HG03520 (cell line): ENCODE measurements around the gene CHST7.
"Not testable (repeated sequence)": the region's sequence is repeated elsewhere in the genome, so short reads cannot be mapped to it uniquely, and the experiment has no call there.

ENCODE experiments used
- ATAC-seq: cut with Tn5 transposase; IDR thresholded peaks from one replicate; pipeline ENCODE4 v1.9.1; 2021; ENCODE audit warnings: mild to moderate bottlenecking, moderate library complexity; ENCODE audit not compliant: unreplicated experiment

The CHST7 gene, protein sequence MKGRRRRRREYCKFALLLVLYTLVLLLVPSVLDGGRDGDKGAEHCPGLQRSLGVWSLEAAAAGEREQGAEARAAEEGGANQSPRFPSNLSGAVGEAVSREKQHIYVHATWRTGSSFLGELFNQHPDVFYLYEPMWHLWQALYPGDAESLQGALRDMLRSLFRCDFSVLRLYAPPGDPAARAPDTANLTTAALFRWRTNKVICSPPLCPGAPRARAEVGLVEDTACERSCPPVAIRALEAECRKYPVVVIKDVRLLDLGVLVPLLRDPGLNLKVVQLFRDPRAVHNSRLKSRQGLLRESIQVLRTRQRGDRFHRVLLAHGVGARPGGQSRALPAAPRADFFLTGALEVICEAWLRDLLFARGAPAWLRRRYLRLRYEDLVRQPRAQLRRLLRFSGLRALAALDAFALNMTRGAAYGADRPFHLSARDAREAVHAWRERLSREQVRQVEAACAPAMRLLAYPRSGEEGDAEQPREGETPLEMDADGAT

GRCh38 chrX:46573331-46573891 is at the start of gene CHST7:
TSS of gene CHST7 (plus strand) at chrX:46573765. CDS start at chrX:46573932, 167 bp downstream.
- ATAC-seq = peak; percentile 32

- not testable (repeated sequence) for ATAC-seq
Measured at GRCh38 chrX:46528640-46529039, 44.9 kb upstream of the CHST7 start.

DNA sequence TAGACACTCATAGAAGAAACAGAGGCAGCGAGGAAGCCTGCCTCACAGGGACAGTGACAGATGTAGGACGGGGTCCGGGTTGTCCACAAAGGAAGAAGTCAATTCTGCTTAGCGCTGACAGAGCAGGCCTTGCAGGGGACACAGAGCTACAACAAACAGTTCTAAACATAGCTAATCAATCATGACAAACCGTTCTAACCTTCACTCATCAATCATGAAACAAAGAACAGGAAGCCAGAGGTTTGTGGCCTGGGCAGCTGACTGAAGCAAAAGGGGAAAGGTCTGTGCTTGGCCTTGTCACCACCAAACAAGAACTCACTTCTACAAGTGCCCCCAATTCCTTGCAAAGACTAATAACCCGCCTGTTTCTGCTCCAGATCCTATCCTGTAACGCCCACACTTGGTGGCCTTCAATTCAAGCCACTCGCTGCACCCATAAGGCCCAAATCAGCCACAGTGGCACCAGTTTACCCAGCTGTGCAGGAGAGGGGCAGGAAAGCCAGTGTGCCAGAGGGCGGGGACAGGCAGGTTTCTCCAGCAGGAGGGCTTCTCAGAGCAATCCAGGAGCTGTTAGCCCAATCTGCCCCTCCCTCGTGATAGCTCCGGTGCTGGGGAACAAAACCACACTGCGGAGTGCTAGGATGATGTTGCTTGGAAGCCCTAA is 43.7 kb upstream of the CHST7 start:
- not testable (repeated sequence) for ATAC-seq

- ATAC-seq = not testable (repeated sequence)
Measured at GRCh38 chrX:46530404-46530908, 43.1 kb upstream of the CHST7 start.

GRCh38 chrX:46531442-46531841 is 42.1 kb upstream of the CHST7 start:
- no peak for ATAC-seq

- ATAC-seq = no peak
Measured at GRCh38 chrX:46543441-46543840, 30.1 kb upstream of the CHST7 start.

DNA sequence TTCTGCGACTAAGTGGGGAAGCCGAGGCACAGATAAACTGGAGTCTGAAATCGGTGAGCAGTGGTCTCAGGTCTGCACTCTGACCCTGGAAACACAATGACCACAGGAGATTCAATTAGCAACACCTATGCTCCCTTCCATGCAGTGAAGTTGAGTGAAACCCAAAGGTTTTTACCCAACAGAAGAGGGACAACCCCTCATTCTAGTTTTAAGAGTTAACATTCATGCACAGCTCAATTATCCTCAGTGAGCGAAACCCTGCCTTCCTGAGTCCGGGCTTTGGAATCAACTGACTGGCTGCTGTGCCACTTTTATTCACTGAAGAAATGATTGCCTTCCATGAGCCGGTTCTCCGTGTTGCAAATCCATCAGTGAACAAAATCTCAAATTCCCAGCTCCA is 29.0 kb upstream of the CHST7 start:
- ATAC-seq = not testable (repeated sequence)

DNA sequence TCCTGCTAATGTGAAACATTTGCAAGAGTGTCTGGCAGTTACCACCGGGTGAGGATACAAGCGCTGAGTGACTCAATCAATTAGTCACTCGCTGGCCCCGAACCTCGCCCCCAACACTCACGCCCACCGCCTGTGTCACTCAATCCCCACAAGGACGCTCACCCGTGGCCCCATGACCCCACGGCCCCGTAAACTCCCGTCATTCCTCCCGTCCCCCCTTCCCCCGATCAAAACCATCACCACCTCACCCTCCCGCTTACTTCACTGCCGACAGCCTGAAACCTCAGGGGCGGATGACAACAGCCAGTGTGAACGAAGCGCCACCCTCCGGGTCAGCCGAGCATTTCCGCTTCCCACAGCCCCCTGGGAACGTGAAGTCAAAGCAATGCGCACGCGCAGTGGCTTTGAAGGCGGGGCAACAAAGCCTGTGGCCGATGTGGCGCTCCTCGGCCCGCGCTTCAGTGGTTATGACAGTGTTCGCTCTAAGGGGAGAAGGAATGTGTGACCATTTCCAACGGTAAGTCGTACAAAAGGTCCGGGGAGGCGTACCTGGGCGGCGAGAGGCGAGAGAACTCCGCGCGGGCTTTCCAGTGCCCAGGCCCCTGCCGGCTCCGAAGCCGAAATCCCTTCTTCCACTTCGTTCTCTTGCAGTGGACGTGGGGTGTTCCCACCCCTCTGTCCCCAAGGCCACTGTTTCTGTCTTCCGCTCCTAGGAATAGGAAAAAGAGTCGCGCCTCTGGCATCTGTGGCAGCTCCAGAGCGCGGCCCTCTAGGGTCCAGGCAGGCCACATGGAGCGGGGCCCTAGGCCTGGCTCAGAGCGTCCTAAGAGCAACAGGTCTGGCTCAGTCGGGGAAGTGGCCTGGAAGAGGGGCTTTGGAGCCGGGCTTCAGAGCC is 28.2 kb upstream of the CHST7 start, which contains the start of gene ZNF674:
TSS of gene ZNF674 (minus strand) at position 311 of the 895 bp plus-strand sequence. CDS start 3,334 bp downstream, outside the sequence.
- peak; percentile 87 for ATAC-seq

DNA sequence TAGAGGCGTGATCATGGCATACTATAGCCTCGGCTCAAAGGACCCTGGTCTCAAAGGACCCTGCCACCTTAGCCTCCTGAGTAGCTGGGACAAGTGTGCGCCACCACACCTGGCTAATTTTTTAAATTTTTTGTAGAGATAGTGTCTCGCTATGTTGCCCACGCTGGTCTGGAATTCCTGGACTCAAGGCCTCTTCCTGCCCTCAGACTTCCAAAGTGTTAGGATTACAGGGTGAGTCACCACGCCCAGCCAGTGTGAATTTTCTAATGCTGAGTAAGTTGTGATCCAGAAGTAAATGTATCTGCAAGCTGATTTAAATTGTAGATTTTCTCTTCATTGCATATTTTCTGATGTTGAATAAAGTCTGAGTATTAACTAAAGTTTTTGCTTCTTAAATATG is 25.7 kb upstream of the CHST7 start:
- ATAC-seq = no peak

DNA sequence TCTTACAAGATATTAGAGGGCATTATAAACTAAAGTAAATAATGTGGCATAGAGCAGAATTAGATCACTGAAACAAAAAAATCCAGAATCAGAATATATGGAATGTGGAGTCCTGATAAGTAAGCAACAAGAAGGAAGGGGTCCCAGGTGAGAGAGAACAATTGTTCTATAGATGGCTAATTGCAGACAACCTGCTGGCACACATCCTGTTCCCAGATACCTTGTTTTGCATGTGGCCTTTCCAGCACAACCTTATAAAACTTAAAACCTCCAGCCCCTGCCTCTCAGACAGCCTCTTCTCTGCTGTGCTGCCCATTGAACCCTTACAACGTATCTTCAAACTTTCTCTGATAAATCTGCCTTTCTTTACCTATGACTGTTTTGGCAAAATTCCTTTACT is 23.7 kb upstream of the CHST7 start:
- ATAC-seq = no peak

- no peak for ATAC-seq
Measured at GRCh38 chrX:46551494-46552128, 22.0 kb upstream of the CHST7 start.

DNA sequence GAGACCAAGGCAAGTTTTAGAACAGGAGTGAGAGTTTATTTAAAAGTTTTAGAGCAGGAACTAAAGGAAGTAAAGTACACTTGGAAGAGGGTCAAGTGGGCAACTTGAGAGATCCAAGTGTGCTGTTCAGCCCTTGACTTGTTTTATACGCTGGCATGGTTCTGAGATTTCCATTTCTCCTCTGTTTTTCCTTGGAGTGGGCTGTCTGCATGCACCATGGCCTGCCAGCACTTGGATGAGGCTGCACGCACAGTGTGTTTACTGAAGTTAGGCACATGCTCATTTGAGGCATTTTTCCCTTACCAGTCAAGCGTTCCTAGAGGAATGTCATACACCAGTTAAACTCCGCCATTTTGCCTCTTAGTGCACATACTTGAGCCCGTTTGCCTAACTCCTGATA is 19.6 kb upstream of the CHST7 start:
- no peak for ATAC-seq

- ATAC-seq = no peak
Measured at GRCh38 chrX:46554942-46555341, 18.6 kb upstream of the CHST7 start.

- ATAC-seq = no peak
Measured at GRCh38 chrX:46559062-46559461, 14.5 kb upstream of the CHST7 start.

GRCh38 chrX:46561824-46562657 is 11.5 kb upstream of the CHST7 start:
- peak; percentile 97 for ATAC-seq

GRCh38 chrX:46567388-46567787 is 6.2 kb upstream of the CHST7 start:
- ATAC-seq = no peak

DNA sequence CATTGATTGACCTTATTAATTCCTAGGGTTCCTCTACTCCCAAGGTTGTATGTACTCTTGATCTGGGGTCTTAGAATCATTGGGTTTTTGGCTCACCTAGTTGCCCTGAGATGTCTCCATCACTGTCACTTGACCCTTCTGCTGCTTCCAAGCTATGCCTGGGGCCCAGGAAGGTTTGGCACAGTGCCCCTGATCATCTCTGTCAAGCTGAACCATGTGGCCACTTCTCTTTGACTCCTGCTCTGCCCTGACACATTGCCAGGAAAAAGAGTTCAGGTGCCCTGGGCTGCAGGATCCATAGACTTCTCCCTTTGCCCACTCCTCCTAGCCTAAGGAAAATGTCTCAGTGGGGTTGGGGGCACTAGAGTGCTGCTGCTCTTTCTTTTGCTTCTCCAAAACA is 3.9 kb upstream of the CHST7 start:
- ATAC-seq = no peak

GRCh38 chrX:46571423-46572339 is 1.9 kb upstream of the CHST7 start:
- no peak for ATAC-seq
